HTR-8/SVneo (cell line): Measurements from ENCODE around the gene TIAM2.
"Not testable (repeated sequence)": the region's sequence is repeated elsewhere in the genome, so short reads cannot be mapped to it uniquely, and the experiment has no call there.

ENCODE experiments used
- DNase-seq: peaks from one replicate; pipeline ENCODE4 v3.0.0; 2011; ENCODE audit warnings: low spot score, mixed read lengths; ENCODE audit not compliant: insufficient read length
- FAIRE-seq: peaks from 2 replicates; lab custom pipeline; 2011; peaks lifted over from hg19 to GRCh38; lab: Jason Lieb, UNC

Gene TIAM2

DNA sequence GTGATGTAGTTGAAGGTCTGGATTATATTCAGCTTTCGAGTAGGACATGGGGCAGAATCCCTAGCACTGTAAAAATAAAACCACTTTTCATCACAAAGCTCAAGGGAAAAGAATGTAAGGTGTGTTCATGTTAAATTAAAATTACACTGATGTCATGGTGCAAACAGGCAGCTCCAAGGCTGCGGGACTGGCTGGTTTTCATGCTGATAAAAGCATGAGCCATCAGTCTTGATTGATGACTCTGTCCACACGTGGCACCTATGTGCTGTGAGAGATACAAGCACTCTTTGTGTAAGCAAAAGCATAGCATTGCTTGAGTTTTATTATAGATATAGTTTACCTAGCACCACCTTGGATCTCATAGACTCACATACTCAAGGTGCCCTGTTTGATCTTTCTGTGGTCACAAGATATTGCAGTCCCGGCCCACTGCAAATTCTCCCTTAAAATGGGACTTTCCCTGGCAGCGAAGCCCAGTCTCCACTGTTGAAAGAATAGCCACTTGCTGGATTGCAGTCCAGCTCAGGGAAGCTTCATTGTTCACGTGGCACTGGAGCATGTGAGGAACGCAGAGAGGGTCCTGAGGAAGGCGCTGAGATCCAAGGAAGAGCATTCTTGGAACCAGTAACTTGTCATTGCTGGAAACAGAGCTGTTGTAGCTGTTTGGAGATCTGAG, 90.6 kb downstream of the TIAM2 start:
- FAIRE-seq = no peak
- DNase-seq = no peak

DNA sequence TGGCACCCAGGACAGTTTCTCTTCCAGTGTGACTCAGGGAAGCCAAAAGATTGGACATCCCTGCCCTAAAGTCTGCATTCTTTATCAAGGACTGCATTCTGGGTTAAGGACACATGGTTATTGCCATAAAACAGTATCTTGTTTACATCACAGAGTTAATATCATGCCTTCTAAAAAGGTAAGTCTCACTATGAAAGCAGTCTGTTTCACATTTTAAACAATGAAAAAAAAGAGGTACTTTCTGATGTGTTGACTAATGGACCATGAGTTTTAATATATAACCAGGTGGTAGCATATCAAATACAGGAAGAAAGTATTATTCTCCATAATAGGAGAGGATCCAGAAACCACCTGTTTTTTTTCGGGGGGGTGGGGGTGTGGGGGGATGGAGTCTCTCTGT, 93.7 kb downstream of the TIAM2 start:
- DNase-seq = no peak
- FAIRE-seq = no peak

DNA sequence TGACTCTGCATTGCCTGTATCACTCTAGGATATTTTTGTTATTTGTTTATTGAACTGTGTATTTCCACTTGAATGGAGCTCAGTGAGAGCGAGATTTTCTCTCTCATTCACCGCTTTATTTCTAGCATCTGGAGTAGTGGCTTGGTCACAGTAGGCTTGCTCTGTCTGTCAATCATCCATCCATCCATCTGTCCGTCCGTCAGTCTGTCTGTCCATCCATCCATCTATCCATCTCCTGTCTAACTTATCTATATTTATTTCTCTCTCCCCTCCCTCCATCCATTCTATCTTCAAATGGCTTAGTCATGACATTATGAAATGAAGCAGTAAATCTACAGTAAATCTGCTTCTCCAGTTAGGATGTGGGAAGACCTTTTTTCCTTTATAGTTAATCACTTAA, 94.6 kb downstream of the TIAM2 start:
- no peak for DNase-seq
- FAIRE-seq = no peak

DNA sequence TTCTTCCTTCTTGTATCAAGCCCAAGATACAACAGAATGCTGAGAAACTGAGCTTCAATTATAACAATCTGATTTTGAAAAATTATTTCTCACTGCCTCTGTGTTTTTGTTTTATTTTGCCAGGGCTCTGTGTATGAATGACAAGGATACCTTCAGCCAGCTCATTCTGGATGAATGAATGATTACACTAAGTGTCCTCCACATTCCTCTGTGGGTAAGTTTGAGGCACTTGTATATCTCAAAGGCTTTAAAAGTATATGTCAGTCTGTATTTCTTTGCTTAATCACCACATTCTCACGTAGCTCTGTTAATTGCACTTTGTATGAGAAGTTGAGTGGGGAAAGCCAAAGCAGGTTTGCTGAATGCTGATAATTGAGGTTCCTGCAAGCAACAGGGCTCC, 95.1 kb downstream of the TIAM2 start:
- no peak for DNase-seq
- no peak for FAIRE-seq

DNA sequence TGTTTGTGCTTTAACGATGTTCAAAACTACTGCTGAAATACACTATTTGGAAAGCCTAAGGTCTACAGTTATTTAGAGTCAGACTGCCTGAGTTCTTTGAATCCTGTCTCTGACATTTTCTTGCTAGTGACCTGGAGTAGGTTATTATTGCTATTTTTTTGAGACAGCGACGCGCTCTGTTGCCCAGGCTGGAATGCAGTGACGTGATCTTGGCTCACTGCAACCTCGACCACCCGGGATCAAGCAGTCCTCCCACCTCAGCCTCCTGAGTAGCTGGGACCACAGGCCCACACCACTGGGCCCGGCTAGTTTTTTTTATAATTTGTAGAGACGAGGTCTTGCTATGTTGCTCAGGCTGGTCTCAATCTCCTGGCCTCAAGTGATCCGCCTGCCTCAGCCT, 96.6 kb downstream of the TIAM2 start:
- no peak for DNase-seq
- FAIRE-seq = no peak

DNA sequence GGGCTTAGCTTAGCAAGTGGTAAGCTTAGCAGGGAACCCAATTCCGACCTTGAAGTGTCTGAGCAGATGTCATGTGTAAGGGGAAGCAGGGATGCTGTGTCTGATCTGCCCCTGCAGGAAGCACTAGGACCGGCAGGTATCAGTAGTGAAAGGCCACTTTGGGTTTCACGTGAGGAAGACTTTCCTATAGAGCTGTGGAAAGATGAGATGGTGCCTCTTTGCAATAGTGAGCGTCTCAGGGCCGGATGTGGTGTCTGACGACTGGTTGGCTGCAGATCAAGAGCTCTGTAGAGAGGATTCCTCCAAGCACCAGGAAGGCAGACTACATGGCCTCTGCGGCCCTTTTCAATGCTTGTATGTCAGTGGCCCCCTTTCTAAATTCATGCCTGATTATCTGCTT, 98.3 kb downstream of the TIAM2 start:
- no peak for DNase-seq
- peak; percentile 33 for FAIRE-seq

DNA sequence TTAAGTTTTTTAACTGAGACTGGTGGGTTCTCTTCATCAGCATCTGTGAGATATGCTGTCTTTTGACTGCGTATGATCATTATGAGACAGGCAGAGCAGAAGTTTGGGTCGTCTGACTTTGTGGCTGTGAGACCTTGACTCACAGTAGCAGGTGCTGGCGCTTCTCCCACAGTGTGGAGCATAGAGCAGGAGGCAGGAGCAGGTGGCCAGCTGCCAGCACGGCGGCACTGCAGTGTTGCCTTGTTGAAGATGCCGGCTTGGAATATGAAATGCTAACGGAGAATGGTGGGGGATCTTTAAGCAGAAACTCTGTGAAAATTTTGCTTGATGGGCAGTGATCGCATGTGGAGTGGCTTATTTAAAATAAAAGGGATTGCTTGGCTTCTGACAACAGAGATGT, 105.0 kb downstream of the TIAM2 start:
- FAIRE-seq = no peak

DNA sequence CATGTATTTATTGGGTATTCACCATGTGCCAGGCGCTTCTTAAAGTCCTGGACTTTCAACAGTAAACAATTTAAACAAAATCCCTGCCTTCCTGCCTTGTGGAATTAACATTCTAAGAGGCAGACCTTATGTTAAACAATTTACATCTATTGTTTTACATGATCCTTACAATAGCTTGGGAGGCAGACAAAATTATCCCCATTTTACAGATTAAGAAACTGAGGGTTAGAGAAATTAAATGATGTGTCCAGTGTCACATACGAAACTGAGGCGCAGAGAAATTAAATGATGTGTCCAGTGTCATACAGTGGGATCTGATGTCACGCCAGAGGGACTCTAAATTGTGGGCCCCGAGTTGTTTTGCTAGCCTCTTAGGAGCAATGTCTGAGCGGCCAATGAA, 105.5 kb downstream of the TIAM2 start:
- DNase-seq (no peak), FAIRE-seq (no peak)

More for the DNA sequence above, 105.0 kb downstream of the TIAM2 start:
- no peak for DNase-seq

DNA sequence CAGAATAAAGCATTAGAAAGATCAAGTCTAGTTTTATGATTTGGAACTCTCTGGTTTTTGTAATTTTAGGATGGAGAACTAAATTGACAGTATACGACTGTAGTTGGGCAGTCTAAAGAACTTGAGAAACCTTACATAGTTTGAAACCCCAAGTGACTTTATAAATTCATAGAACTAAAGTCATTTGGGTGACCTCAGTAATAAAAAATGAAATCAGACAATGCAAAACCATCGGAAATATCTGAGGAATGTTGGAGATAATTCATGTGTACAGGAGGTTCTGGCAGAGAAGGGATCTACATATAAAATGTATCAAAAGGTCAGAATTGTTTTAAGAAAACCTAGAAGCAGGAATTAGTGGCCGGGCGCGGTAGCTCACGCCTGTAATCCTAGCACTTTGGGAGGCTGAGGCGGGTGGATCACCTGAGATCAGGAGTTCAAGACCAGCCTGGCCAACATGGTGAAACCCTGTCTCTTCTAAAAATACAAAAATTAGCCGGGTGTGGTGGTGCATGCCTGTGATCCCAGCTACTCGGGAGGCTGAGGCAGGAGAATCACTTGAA, 108.0 kb downstream of the TIAM2 start:
- FAIRE-seq = not testable (repeated sequence)
- DNase-seq = peak; percentile 40

DNA sequence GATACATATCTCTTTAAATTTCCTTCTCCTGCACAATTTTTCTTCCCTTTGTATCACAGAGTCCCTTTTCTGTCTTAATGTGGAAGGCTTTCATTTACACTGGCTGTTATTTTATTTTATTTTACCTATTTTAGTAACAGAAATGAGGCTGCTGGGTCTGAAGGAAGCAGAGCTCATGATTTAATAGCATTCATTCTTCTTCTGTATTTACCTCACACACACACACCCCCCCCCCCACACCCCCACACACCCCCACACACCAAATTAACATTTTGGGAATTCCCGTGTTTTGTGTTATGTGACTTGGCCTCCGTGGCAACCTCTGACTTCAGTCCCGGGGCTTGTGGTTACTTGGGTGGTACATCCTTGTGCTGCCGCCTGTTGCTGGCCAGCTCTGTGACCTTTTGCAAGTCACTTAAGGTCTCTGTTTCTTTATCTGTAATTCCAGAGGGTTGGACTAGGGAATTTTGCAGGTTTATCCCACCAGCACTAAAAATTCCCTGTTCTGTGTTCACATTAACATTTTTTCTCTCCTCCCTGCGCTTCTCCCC, 108.8 kb downstream of the TIAM2 start:
- FAIRE-seq = no peak
- DNase-seq = no peak

DNA sequence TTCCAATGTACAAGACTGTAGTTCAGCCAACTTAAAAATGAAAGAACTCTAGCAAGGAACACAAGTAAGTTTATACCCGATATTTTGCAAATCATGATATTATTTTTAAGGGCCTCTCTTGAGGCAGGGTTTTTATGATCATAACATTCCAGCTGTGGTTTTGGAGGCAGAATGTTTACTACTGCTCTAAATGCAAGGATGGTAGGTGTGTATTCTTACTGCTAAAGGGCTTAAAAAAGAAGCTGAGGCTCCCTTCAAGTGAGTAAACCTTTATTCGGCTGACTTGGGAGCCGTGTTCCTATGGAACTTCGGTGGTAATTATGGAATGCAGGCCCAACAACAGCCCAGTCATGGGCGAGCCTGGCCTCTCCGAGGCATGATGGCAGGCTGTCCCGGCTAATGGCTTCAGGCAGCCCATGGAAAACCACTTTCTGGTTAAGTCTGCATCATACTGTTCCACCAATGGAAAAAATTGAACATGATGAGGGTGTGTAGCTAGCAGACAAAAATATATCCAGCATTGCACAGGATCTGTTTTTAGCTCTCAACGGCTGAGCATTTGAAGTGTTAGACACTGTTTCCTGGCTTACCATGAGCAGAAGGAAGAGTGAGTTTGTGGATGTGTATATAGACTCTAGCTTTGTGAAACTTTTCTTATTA, 111.5 kb downstream of the TIAM2 start:
- FAIRE-seq (peak; percentile 46), DNase-seq (no peak)

DNA sequence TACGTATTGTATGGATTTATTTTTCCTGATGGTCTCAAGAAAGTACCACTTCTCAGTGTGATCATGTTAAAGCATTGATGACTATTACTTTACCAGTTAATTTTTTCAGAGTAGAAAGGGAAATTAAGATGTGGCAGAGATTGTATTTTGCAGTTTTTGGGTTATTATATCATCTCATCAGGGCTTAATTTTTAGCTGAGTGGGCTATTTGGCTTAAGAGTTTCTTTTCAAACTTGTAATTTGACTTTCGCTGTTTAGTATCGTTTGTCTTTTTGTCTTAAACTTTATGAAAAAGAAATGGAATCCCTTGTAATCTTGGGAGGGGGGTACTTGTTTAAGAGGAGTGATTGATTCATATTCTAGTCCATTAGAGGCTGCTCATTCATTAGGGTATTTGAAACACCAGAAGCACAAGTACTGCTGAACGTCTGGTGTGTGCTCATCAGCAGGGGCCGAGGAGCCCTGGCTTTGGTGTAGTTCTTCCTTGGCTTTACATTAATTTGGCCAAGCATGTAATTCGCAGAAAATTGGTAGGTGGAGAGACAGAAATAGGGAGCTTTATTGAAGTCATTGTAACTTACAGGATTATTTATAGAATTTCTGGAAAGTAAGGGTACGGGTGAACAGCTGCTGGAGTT, 112.4 kb downstream of the TIAM2 start:
- DNase-seq = no peak
- FAIRE-seq = no peak

DNA sequence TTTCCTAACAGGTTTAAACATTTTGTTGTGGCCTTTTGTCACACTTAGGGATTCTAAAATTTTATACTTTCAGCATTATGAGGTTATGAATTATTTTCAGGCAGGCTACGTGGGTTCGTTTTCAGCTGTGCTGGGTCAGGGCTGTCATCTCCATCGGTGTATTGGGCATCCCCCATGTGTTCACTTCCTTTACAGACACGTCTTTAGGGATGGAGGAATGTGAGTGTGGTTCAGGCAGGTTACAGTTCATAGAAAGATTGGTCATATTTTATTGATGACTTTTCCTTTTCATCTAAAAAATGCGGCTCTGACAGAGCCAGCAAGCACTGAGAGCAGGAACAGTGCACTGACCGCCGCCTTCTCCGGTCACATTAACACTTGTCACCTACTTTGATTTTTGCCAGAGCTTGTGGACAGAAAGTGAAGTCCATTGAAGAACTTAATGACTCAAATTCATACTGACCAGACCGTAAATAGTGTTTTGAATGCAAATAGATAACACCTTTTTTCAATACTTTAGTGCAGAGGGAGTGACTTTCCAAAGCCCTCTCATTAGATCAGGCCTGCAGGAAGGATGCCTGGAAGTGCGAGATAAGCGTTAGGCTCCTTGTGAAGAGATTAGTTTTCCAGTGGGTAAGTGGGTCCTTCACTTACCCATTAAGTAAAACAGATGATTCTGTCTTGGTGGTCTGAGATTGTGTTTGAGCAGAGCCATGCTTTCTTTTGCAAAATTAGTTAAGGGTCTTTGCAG, 113.1 kb downstream of the TIAM2 start:
- peak; percentile 40 for DNase-seq

DNA sequence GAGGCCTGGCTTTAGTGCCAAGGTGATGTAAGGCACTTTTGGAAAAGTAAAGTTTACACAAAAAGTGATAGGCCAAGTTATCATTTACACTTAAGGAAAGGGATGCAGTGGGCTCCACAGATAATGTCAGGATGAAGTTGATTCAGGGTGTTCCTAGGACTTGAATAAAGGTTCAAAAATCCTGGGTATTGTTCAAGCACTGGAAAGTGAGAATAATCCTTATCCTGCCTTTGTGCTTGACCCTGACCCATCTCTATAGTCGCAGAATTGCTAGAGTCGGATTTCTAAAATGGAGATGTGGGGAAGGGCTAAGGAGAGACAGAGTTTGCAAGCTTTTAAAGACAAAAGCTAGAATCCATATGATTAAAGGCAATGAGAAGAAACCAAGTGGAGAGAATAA, 115.6 kb downstream of the TIAM2 start:
- FAIRE-seq = no peak
- DNase-seq = no peak

More for the DNA sequence above, 113.1 kb downstream of the TIAM2 start:
- peak; percentile 85 for FAIRE-seq

DNA sequence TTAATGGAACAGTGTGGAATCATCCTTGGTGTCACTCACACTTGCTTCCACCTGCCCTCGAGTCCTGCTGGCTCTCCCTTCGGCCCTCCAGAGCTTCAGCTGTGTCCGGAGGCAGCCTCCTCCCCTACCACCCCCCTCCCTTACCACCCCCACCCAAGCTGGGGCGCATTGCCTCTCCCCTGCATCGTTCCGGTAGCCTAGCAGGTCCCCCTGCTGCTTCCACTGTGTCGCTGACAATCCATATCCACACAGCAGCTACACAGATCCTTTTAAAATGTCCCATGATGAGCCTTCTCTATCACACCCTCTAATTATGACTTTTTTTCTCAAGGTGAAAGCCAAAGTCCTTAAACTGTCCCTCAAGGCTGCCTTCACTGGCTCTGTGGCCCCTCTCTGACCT, 117.6 kb downstream of the TIAM2 start:
- no peak for DNase-seq
- FAIRE-seq = no peak

DNA sequence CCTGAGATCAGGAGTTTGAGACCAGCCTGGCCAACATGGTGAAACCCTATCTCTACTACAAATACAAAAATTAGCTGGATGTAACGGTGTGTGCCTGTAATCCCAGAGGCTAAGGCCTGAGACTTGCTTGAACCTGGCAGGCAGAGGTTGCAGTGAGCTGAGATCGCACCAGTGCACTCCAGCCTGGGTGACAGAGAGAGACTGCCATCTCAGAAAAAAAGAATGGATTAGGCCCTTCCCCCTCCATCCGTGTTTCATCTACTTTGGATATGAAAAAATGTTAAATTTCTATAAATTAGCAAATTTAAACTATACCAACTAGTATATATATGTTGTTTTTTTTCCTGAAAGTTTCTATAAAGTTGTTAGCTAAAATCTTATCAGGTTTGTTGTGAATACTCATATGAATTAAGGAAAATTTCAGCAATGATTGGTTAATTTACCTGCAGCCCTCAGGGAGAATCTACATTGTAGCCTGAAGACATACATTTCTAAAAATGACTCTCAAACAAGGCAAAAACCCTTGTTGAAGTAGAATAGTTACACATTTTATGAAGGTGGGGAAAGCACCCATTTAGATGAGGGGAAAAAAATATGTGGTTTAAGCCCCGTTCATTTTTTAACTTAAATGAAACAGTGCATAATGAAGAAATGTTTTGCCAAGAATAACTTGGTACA, 120.9 kb downstream of the TIAM2 start:
- FAIRE-seq (no peak), DNase-seq (no peak)

DNA sequence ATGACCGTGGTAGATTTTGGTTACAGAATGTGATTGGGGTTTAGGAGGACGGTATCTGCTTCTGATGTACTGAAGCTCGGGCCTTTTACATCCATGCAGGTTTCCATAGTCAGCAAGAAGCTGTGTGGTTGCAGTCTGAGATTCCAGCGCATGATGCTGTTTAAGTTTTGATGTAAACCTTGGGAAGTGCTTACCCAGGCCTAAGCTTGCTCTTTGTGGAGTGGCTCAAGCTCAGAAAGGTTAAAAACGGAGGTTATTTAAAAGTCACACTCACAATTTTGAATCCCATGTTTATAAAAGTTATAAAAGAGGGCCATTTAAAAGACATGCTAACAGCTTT, 121.4 kb downstream of the TIAM2 start:
- FAIRE-seq = no peak
- no peak for DNase-seq

DNA sequence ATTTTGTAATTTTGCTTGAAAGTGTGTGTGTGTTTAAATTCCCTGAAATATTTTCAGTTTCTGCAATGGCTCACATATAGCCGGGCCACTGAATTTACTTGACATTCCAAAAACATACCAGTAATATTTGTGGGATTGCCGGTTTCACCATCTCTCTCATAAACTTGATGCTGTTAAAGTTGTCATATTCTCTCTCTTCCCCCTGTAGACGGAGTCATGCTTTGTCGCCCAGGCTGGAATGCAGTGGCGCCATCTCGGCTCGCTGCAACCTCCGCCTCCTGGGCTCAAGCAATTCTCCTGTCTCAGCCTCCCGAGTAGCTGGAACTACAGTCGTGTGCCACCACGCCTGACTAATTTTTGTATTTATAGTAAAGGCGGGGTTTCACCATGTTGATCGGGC, 122.1 kb downstream of the TIAM2 start:
- FAIRE-seq = peak; percentile 71
- DNase-seq = peak; percentile 63

DNA sequence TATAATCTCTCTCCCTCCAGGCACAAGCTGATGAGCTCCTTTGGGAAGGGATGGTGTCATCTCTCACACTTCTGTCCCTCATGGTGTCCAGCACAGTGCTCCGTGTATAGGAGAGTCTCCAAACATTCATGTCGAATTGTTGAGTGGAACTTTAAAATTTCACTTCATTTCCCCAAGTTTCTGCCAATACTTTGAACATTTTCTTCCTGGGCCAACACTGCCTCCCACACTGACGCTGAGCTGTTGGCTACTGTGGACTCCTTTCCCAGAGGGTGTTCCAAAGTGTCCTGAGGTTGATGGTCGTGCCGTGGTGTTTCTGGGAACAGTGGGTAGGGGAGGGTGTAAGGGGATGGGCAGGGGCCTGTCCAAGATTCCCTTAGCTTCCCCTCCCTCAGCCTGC, 122.7 kb downstream of the TIAM2 start:
- DNase-seq (no peak), FAIRE-seq (no peak)

DNA sequence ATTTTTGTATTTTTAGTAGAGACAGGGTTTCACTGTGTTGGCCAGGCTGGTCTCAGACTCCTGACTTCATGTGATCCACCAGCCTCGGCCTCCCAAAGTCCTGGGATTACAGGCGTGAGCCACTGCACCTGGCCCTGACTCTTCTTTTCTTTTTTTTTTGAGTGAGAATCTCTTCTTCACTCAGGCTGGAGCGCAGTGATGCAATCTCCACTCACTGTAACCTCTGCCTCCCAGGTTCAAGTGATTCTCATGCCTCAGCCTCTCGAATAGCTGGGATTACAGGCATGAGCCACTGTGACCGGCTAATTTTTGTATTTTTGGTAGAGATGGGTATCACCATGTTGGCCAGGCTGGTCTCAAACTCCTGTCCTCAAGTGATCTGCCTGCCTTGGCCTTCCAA, 124.1 kb downstream of the TIAM2 start:
- not testable (repeated sequence) for DNase-seq, FAIRE-seq
